ENCODE results near the gene MRPL52. TPM values are rescaled to one million over a fixed set of nuclear protein-coding genes. Genes with fewer than 3 reads are reported as not detected.

Gene MRPL52
- total and polyA plus RNA-seq, 2 of the 13 experiments (the other 11 are each of a cell fraction or from before 2014, with no cell fraction given), result 118 to 329 TPM

DNA sequence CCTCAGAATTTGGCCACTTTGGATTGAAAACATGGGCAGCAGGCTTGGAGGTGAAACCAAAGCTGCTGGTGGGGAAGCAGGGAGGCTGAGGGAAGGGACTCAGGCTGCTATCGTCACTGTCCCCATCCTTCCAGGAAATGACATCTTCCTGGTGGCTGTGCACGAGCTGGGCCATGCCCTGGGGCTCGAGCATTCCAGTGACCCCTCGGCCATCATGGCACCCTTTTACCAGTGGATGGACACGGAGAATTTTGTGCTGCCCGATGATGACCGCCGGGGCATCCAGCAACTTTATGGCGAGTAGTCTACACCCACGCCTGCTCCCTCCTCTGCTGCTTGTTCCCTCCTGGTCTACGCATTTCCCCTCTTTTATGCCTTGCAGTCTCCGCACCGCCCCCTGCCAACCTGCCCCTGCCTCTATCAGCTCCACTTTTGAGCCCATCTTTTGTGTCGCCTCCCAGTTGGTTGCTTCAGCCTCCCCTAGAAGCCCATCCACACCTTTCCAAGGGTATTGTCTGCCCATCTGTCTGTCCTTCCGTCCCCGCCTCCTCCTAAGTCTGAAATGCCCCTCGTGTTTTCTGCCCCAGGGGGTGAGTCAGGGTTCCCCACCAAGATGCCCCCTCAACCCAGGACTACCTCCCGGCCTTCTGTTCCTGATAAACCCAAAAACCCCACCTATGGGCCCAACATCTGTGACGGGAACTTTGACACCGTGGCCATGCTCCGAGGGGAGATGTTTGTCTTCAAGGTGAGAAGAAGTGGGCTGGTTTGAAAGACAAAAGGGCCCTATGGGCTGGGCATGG, 13.6 kb downstream of the MRPL52 start:
- Histone ChIP-seq H3K4me3 (replicated peaks in 1 of 3; ENCODE audit: insufficient read depth in 1 of 3, low read depth in 2 of 3, low read length in 3 of 3) (no peak overlapping the region), H3K36me3 (replicated peaks in 1 of 2; ENCODE audit: control insufficient read depth in 1 of 2, insufficient read depth in 2 of 2, low read length in 2 of 2) (no peaks in the 10 kb centered on the region), H2AFZ (ENCODE audit: low read length) (no peak overlapping the region), H3K9me3 (ENCODE audit: low read length) (no peaks in the 10 kb centered on the region), H3K4me1 (ENCODE audit: insufficient read depth, low read length) (peaks cover 26% of the 10 kb centered on the region), H3K79me2 (ENCODE audit: insufficient read depth, low read length) (no peaks in the 10 kb centered on the region), H3K27me3 (ENCODE audit: control insufficient read depth in 1 of 2, insufficient read depth in 2 of 2, low read length in 2 of 2) (peaks cover 1 to 16% of the 10 kb centered on the region in 2 experiments; a peak in 4 of 5 replicates), H4K20me1 (ENCODE audit: insufficient read depth, low read length) (no peaks in the 10 kb centered on the region), H3K9ac (ENCODE audit: insufficient read depth, low read depth, low read length) (no peak overlapping the region), H3K27ac (ENCODE audit: extremely low read length, insufficient read depth, low read length) (no peak overlapping the region), H3K4me2 (ENCODE audit: low read depth, low read length) (no peak overlapping the region)
- no peak for FAIRE-seq
- BruUV-seq (replicated peaks), result no TSS peak
- POLR2A ChIA-PET, result no interaction called here
- no peak for ATAC-seq
- CTCF ChIA-PET (ENCODE audit: low intra/inter-chr PET ratio, low total read pairs), result no interaction called here
- no peak for DNase-seq (ENCODE audit: low spot score)
- 71% methylated on average over 21 of the region's 21 CpGs for WGBS (ENCODE audit: low lambda C conversion rate)
- in situ Hi-C loops (cut with HindIII; ENCODE audit: extremely low pct_ligation_motif_present, low pct_unique_long_range_greater_than_20kb) (no loop called here), intact Hi-C loops (cut with micrococcal nuclease; ENCODE audit: unreplicated experiment) (no loop called here)
- TF ChIP-seq MTA1 (CRISPR knock-in tag; IDR thresholded peaks at IDR 0.05; ENCODE audit: borderline replicate concordance) (0 out of 2 replicates have a peak, but pooled peaks have one; percentile 16), PAX8 (CRISPR knock-in tag; IDR thresholded peaks at IDR 0.05; ENCODE audit: borderline replicate concordance) (no peak), ZNF34 (CRISPR knock-in tag; IDR thresholded peaks at IDR 0.05; ENCODE audit: borderline replicate concordance) (no peak)

DNA sequence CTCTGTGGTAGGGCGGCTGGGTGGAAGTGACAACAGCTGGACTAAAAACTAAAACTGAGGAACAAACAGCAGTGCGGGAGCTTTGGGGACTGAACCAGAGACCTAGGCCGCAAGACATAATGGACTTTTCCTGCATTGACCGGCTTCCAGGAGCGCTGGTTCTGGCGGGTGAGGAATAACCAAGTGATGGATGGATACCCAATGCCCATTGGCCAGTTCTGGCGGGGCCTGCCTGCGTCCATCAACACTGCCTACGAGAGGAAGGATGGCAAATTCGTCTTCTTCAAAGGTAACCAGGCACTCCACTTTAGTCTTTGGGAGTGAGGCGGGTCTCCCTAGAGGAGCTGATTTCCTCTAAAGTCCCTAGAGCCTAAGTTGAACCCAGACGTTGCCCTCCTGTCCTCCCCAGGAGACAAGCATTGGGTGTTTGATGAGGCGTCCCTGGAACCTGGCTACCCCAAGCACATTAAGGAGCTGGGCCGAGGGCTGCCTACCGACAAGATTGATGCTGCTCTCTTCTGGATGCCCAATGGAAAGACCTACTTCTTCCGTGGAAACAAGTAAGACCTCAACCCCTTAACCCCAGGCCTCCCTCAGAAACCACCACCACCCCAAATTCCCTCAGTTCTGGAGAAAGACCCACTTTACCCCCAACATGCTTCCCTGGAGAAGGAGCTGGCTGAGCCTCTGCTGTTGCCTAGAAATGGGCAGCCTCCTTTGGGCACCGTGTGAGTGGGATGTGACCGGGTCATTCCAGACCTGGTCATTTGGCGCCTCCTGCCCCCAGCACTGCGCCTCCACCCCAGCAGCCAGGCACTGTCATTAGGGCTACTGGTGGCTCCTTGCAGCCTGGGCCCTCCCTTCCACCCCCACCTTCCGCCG, 14.8 kb downstream of the MRPL52 start:
- FAIRE-seq, result no peak
- H2AFZ ChIP-seq (ENCODE audit: low read length), result no peak overlapping the region
- H3K27ac ChIP-seq (ENCODE audit: extremely low read length, insufficient read depth, low read length), result no peak overlapping the region
- no TSS peak for BruUV-seq (replicated peaks)
- no peak overlapping the region for H3K4me2 ChIP-seq (ENCODE audit: low read depth, low read length)
- CTCF ChIA-PET (ENCODE audit: low intra/inter-chr PET ratio, low total read pairs), result no interaction called here
- H4K20me1 ChIP-seq (ENCODE audit: insufficient read depth, low read length), result no peaks in the 10 kb centered on the region
- H3K79me2 ChIP-seq (ENCODE audit: insufficient read depth, low read length), result no peaks in the 10 kb centered on the region
- no peak for DNase-seq (ENCODE audit: low spot score)
- in situ Hi-C loops (cut with HindIII; ENCODE audit: extremely low pct_ligation_motif_present, low pct_unique_long_range_greater_than_20kb), result loop anchor here (5.0 kb wide), 1 partner anchor 287 kb away; no protein-coding TSS in a partner anchor
- H3K27me3 ChIP-seq (ENCODE audit: control insufficient read depth in 1 of 2, insufficient read depth in 2 of 2, low read length in 2 of 2), result peaks cover 1 to 27% of the 10 kb centered on the region in 2 experiments; a peak in 4 of 5 replicates
- no peak overlapping the region for H3K9ac ChIP-seq (ENCODE audit: insufficient read depth, low read depth, low read length)
- peaks cover 21% of the 10 kb centered on the region for H3K4me1 ChIP-seq (ENCODE audit: insufficient read depth, low read length)
- no peaks in the 10 kb centered on the region for H3K36me3 ChIP-seq (replicated peaks in 1 of 2; ENCODE audit: control insufficient read depth in 1 of 2, insufficient read depth in 2 of 2, low read length in 2 of 2)
- intact Hi-C loops (cut with micrococcal nuclease; ENCODE audit: unreplicated experiment), result no loop called here
- no peak for ATAC-seq
- H3K4me3 ChIP-seq (replicated peaks in 1 of 3; ENCODE audit: insufficient read depth in 1 of 3, low read depth in 2 of 3, low read length in 3 of 3), result no peak overlapping the region
- POLR2A ChIA-PET, result interaction anchor here (0.8 kb wide), 1 partner anchor 22 kb away, joined by 3 read pairs; no protein-coding TSS in a partner anchor
- no peaks in the 10 kb centered on the region for H3K9me3 ChIP-seq (ENCODE audit: low read length)
- WGBS (ENCODE audit: low lambda C conversion rate), result 75% methylated on average over 22 of the region's 22 CpGs
- TF ChIP-seq ZNF746 (CRISPR knock-in tag; IDR thresholded peaks at IDR 0.05) (no peak), ZNF17 (CRISPR knock-in tag; IDR thresholded peaks at IDR 0.05) (no peak), ZNF780A (CRISPR knock-in tag; IDR thresholded peaks at IDR 0.05) (no peak), ZBTB7B (CRISPR knock-in tag; IDR thresholded peaks at IDR 0.05) (no peak), NKX3-1 (CRISPR knock-in tag; IDR thresholded peaks at IDR 0.05) (no peak), ARNT2 (CRISPR knock-in tag; IDR thresholded peaks at IDR 0.05; ENCODE audit: low read depth) (no peak), STAG1 (CRISPR knock-in tag; IDR thresholded peaks at IDR 0.05) (peak; percentile 30; the same call in 1 of the 2 replicates), SMARCE1 (IDR thresholded peaks at IDR 0.05; ENCODE audit: borderline replicate concordance) (no peak)
- TF ChIP-seq, protein P1, sequence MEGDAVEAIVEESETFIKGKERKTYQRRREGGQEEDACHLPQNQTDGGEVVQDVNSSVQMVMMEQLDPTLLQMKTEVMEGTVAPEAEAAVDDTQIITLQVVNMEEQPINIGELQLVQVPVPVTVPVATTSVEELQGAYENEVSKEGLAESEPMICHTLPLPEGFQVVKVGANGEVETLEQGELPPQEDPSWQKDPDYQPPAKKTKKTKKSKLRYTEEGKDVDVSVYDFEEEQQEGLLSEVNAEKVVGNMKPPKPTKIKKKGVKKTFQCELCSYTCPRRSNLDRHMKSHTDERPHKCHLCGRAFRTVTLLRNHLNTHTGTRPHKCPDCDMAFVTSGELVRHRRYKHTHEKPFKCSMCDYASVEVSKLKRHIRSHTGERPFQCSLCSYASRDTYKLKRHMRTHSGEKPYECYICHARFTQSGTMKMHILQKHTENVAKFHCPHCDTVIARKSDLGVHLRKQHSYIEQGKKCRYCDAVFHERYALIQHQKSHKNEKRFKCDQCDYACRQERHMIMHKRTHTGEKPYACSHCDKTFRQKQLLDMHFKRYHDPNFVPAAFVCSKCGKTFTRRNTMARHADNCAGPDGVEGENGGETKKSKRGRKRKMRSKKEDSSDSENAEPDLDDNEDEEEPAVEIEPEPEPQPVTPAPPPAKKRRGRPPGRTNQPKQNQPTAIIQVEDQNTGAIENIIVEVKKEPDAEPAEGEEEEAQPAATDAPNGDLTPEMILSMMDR (CRISPR knock-in tag; IDR thresholded peaks at IDR 0.05), result peak; percentile 41
- TF ChIP-seq, protein P2, sequence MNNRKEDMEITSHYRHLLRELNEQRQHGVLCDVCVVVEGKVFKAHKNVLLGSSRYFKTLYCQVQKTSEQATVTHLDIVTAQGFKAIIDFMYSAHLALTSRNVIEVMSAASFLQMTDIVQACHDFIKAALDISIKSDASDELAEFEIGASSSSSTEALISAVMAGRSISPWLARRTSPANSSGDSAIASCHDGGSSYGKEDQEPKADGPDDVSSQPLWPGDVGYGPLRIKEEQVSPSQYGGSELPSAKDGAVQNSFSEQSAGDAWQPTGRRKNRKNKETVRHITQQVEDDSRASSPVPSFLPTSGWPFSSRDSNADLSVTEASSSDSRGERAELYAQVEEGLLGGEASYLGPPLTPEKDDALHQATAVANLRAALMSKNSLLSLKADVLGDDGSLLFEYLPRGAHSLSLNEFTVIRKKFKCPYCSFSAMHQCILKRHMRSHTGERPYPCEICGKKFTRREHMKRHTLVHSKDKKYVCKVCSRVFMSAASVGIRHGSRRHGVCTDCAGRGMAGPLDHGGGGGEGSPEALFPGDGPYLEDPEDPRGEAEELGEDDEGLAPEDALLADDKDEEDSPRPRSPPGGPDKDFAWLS (CRISPR knock-in tag; IDR thresholded peaks at IDR 0.05; ENCODE audit: borderline replicate concordance), result no peak

Measured in HepG2 (cell line).